WI38 (cell line): ENCODE measurements around the gene HTR3B.

Experiments used
- H3K4me3 ChIP-seq: 2 replicates; pipeline ENCODE4 v1.5.1; 2011; ENCODE audit warnings: low read depth, mild to moderate bottlenecking, control low read depth, low read length
- CTCF ChIP-seq: IDR thresholded peaks from 2 replicates; pipeline ENCODE4 v1.5.1; 2012; ENCODE audit warnings: low read depth, mild to moderate bottlenecking, control low read depth, low read length

HTR3B gene

GRCh38 chr11:113991718-113992458, 87.3 kb downstream of the HTR3B start:
- H3K4me3 ChIP-seq: no peak overlapping the region

GRCh38 chr11:113992459-113993110, 88.0 kb downstream of the HTR3B start:
- H3K4me3 ChIP-seq: no peak overlapping the region
- TF ChIP-seq CTCF: no peak

More at GRCh38 chr11:113991718-113992458, 87.3 kb downstream of the HTR3B start:
- TF ChIP-seq CTCF: no peak

GRCh38 chr11:113994077-113994954, 89.7 kb downstream of the HTR3B start:
- TF ChIP-seq CTCF: no peak
- H3K4me3 ChIP-seq: no peak overlapping the region
